Myocyte (in vitro differentiated cells): ENCODE measurements around the gene MFAP5. TPM values are rescaled to one million over a fixed set of nuclear protein-coding genes. Genes with fewer than 3 reads are reported as not detected.
"Not testable (repeated sequence)": the region's sequence is repeated elsewhere in the genome, so short reads cannot be mapped to it uniquely, and the experiment has no call there.

Source experiments
- DNase-seq: peaks from one replicate; pipeline ENCODE4 v3.0.0-alpha.2; 2012; ENCODE audit warnings: low read depth
- total RNA-seq: library from RNA; depleted of rRNA; stranded (reverse); fragments of >200 nt; gene quantifications from 2 replicates; pipeline ENCODE4 v1.2.3, GENCODE V29; 2014

Gene MFAP5
- total RNA-seq, 1 donor from 2014 or later: 130 TPM

DNA sequence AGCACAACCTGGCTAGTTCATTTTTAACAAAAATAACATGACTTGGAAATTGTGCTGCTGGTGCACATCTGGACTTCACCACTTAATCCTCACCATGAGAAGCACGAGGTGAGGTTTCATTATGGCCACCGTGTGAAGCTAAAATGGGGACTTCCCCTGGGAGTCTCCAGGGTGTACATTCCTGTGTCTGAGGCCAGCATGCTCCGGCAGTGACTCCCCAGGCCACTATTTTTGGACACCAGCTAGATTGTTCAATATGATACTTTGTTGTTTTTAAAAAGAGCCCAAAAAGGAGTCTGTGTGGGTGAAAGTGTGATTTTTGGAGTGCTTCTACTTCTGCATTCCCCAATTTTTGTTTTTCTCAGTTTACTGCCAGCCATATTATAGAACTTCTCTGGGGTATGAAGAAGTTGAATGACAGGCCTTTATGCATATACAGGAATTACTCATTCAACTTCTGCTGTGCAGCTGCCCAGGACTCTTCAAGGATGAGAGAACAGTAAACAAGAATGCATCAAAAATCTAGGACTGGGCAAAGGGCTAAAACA lies 33.1 kb downstream of the MFAP5 start:
- peak; percentile 94 for DNase-seq

DNA sequence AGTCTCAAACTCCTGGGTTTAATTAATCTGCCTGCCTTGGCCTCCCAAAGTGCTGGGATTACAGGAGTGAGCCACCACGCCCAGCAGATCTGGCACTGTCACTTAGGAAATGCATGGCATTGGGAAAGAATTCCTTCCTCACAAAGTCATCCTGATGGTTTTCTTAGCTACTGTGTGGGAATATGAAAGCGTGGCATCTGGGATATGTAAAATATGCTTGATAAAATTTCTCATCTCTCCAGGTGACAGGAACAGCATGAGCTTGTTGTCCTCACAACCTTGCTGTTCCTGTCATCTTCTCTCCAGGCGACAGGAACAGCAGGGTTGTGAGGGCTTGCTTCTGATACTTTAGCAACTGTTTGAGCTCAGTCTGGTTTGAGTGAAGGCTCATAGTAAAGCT lies 33.9 kb downstream of the MFAP5 start:
- peak; percentile 52 for DNase-seq

DNA sequence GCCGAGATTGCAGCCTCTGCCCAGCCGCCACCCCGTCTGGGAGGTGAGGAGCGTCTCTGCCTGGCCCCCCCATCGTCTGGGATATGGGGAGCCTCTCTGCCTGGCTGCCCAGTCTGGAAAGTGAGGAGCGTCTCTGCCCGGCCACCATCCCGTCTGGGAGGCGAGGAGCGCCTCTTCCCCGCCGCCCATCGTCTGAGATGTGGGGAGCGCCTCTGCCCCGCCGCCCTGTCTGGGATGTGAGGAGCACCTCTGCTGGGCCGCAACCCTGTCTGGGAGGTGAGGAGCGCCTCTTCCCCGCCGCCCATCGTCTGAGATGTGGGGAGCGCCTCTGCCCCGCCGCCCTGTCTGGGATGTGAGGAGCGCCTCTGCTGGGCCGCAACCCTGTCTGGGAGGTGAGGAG lies 37.9 kb downstream of the MFAP5 start:
- DNase-seq: not testable (repeated sequence)

DNA sequence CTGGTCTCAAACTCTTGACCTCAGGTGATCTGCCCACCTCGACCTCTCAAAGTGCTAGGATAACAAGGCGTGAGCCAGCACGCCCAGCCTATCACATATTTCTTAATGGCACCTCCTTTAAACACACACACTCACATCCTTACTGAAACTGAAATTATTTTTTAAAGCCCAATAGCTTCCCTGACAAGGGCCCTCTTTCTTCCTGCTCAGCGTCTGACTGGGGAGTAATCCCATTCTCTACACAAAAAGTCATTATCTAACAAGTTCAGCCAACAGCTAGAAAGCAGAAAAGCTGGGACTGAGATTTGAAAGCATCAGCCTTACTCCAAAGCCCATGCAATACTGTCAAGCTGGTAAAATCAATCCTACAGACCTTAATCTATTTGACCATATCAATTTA lies 40.0 kb downstream of the MFAP5 start:
- DNase-seq: no peak

- no peak for DNase-seq
Measured at GRCh38 chr12:8615206-8615605, 47.4 kb downstream of the MFAP5 start.

GRCh38 chr12:8613881-8614280 lies 48.7 kb downstream of the MFAP5 start:
- not testable (repeated sequence) for DNase-seq

DNA sequence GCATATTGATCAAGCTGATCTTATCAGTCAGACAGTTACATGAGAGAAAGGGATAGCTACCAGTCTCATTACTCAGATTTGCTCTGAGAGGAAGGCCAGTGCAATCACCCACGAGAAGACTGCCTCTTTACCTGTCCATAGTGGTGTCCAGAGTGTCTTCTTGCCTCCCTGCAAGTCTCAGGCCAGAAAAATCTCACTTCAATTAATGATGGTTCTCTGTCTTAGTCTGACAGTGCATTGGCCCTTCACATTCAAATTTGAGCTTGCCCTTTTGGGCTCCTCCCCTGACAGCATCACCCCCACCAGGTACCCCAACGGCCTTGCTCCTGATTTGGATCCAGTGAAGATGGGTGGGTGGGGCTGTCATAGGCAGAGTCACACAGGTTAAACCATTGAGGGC lies 50.0 kb downstream of the MFAP5 start, which contains the start of gene AICDA:
Gene AICDA (minus strand): TSS at position 231 of the 400 bp plus-strand sequence. CDS start 92 bp downstream, at position 139.
- no peak for DNase-seq

GRCh38 chr12:8609061-8609570 lies 53.5 kb downstream of the MFAP5 start:
- peak; percentile 69 for DNase-seq

- DNase-seq: no peak
Measured at GRCh38 chr12:8606890-8607289, 55.7 kb downstream of the MFAP5 start.

DNA sequence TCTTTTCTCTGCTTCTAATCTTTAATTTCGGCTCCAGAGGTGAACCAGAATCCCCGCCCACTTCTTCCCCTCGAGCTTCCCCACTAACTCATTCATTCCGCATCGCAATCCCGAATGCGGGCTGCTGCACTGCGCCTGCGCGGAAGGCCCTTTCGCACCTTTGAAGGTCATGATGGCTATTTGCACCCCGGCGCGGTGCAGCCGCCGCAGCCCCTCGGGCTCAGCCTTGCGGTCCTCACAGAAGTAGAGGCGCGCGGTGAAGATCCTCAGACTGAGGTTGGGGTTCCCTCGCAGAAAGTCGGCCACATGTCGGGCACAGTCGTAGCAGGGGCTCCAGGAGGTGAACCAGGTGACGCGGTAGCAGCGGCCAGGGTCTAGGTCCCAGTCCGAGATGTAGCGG lies 57.6 kb downstream of the MFAP5 start:
- no peak for DNase-seq

GRCh38 chr12:8603856-8604255 lies 58.8 kb downstream of the MFAP5 start:
- peak; percentile 23 for DNase-seq

DNA sequence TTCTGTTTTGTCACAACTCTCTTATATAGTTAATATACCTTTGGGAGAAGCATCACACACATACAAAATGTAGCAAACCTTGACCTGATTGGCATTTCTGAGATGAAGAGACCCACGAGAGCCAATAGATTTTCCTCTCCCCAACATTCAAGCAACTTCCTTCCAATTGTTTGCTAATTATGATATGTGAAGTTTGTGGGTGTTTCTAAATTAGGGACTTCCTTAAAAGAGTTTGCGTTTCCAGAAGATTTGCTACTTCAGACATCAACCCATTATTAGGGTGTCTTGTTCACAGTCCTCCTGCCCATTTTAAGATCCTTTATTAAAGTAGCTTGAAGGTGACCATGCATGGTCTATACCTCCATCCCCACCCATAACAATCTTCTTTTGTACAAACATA lies 59.3 kb downstream of the MFAP5 start:
- no peak for DNase-seq

- DNase-seq: no peak
Measured at GRCh38 chr12:8596561-8596960, 66.1 kb downstream of the MFAP5 start.

Other genes with a start within 250 kb of the MFAP5 start
- not detected in 2 replicates for gene CLEC6A, start 206.9 kb downstream of the MFAP5 start, total RNA-seq
- gene CLEC4D, start 149.3 kb downstream of the MFAP5 start, total RNA-seq: not detected in 2 replicates
- not detected in 2 replicates for gene CLEC4E, start 121.9 kb downstream of the MFAP5 start, total RNA-seq
- 0.43 TPM in 1 of 2 replicates, not detected in the other for gene AICDA, start 50.0 kb downstream of the MFAP5 start, total RNA-seq
- 38.3 and 39.1 TPM in 2 replicates for gene RIMKLB, start 35.2 kb upstream of the MFAP5 start, total RNA-seq
- not detected in 2 replicates for gene A2ML1, start 159.8 kb upstream of the MFAP5 start, total RNA-seq